HG03575 (cell line): ENCODE data around the gene METTL2B.
"Not testable (repeated sequence)": the region's sequence is repeated elsewhere in the genome, so short reads cannot be mapped to it uniquely, and the experiment has no call there.

Source experiments
- ATAC-seq: cut with Tn5 transposase; IDR thresholded peaks from one replicate; pipeline ENCODE4 v1.9.1; 2021; ENCODE audit not compliant: unreplicated experiment, insufficient number of reproducible peaks, low FRiP score; ENCODE audit errors: extremely low read depth

Gene METTL2B

DNA sequence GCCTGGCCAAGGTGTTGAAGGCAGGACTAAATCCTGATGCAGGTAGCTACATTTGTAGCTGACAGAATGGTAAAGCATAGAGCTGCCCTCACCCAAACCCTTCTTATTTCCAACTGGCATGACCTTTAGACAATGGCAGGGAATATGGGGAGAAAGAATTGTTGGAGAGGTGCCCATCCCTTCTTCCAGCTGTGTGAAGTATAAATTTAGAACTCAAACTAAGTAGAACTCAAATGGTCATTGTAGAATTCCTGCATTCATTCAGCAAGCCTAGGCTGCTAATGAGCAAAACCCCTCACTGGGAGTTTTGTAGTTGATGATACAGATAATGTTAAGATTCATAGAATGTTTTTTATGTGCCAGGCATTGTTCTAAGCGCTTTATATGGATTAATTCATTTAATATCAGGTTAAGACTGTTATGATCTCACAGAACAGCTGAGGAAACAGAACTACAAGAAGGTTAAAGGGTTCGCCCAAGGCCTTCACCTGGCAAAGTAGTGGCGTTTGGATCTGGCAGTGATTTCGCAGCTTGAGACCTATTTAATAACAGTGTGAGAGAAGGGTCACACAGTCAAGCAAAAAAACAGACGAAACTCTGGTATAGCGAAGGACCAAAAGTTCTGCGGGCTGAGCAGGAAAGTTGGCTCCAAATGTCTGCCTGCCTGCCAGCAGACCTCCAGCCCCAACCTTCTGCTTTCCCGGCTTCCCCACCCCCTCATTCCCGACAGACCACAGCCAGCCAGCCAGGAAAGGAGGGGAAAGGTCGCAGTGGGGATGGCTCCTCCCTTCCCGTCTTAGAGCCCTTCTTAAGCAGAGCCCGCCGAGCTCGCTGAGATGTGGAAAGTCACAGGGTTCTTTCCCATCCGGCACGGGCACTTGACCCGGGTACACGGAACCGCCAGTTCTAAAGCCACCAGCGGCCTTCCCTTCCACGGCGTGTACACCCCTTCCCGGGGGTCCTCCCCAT lies 22.4 kb upstream of the METTL2B start:
- no peak for ATAC-seq

GRCh38 chr7:128454808-128455542 lies 21.6 kb upstream of the METTL2B start:
- ATAC-seq = no peak

DNA sequence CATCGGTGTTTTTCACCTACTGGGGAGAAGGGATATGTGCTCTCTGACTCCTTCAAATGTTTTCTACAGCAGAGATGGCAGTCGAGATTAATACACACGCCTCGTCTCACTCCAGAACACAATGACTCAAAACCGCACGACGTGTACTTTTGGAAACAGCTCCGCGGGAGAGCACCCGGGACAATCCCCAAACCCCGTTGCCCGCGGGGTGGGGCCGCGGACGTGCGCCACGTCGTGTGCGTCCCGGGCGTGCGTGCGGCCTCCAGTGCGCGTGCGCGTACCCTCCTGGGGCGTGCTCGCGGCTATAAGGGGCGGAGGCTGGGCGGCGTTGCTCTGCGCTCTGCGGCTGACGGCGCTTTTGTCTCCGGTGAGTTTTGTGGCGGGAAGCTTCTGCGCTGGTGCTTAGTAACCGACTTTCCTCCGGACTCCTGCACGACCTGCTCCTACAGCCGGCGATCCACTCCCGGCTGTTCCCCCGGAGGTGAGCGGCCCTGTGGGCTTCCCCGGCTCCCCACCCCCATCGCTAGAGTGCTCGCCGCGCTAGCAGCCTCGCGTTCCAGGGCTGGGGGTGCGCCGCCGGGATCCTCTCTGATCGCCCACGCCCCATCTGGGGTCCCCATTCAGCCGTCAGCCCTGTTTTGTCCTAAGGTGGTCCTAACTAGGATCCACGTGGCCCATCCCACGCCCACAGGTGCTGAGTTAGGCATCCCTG lies 20.8 kb upstream of the METTL2B start, which contains the start of gene HILPDA:
HILPDA (plus strand) TSS at position 336 of the 712 bp plus-strand sequence. CDS start 1,391 bp downstream, outside the sequence.
- peak; percentile 46 for ATAC-seq

GRCh38 chr7:128456255-128456725 lies 20.3 kb upstream of the METTL2B start:
- ATAC-seq = no peak

DNA sequence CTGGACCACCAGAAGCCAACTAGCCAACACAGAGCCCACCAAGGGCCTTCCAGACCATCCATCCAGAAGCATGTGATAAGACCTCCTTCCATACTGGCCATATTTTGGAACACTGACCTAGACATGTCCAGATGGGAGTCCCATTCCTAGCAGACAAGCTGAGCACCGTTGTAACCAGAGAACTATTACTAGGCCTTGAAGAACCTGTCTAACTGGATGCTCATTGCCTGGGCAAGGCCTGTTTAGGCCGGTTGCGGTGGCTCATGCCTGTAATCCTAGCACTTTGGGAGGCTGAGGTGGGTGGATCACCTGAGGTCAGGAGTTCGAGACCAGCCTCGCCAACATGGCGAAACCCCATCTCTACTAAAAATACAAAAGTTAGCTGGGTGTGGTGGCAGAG lies 19.2 kb upstream of the METTL2B start:
- not testable (repeated sequence) for ATAC-seq

- ATAC-seq = peak; percentile 11
Measured at GRCh38 chr7:128458956-128459355, 17.6 kb upstream of the METTL2B start.

DNA sequence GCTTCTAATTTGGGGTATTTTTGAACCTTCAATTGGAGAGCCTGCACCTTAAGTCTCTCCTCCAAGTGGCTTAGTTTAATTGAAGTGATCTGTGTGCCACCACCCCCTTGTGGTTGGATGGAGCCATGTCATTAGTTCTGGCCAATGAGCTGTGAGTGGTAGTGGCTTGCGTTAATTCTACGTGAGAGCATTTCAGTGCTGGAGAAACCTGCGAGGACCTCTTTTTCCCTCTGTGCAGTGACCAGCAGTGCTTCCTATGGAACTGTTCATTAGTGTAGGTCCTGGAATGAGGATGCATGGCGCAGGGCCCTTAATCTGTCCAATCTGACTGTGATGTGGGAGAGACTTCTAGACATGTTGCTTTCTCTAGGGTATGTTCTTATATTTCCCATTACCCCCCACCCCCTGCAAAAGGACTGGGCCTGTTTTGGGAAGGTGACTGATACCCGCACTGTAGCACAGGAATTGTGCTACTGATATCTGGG lies 17.1 kb upstream of the METTL2B start:
- peak; percentile 34 for ATAC-seq

DNA sequence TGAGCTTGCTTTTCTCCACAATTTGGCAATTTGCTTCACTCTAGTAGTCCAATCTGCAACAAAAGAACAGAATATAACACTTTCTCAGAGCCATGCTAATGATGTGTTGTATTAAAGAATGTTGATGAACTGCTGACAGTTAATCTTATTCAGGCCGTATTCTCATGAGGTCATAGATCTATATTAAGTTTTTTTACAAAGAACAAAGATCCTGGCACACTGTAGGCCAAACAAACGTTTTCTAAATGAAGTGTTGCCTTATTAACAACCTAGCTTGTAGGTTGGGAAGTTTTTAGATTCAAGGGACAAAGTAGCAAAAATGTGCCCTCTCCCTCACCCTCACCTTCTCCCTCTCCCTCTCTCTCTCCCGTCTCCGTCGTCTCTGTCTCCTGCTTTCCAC lies 14.1 kb upstream of the METTL2B start:
- no peak for ATAC-seq

GRCh38 chr7:128463345-128463744 lies 13.2 kb upstream of the METTL2B start:
- not testable (repeated sequence) for ATAC-seq

GRCh38 chr7:128463933-128464332 lies 12.6 kb upstream of the METTL2B start:
- not testable (repeated sequence) for ATAC-seq

DNA sequence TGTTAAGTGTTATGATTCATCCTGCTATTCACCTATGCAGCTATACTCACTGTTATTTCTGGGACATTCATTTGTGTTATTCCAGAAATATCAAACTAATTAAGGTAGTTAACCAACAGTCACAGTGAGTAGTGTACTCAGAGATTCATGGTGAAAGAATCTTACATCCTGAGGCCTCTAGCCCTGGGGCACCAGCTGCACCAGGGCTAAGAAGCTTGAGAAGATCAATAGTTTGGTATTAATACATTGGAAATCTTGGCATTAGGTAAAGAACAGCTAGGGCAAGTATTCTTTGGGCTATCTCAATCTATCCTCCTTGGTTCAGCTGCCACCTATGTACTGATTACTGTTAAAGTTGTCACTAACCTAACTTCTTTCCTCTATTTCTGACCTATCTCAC lies 9.7 kb upstream of the METTL2B start:
- not testable (repeated sequence) for ATAC-seq

- ATAC-seq = not testable (repeated sequence)
Measured at GRCh38 chr7:128477336-128477690, 765 bp downstream of the METTL2B start.

- not testable (repeated sequence) for ATAC-seq
Measured at GRCh38 chr7:128479082-128479481, 2.5 kb downstream of the METTL2B start.

- not testable (repeated sequence) for ATAC-seq
Measured at GRCh38 chr7:128488134-128488533, 11.6 kb downstream of the METTL2B start.

- ATAC-seq = no peak
Measured at GRCh38 chr7:128497405-128497804, 20.9 kb downstream of the METTL2B start.

DNA sequence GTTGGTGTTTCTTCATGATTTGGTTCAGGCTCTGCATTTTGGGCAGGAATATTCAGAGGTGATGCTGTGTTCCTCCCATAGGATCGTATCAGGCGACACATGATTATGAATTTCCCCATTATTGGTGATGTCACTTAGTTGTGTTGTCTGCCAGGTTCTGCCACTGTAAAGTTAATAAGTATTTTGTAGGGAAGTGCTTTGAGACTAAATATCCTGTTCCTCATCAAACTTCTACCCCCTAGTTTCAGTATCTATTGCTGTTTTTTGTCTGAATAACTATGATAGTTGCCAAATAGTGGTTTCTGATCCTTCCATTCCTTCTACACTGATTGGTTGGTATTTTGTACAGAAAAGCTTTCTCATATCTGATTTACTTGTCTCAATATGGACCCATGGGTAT lies 28.9 kb downstream of the METTL2B start:
- not testable (repeated sequence) for ATAC-seq

GRCh38 chr7:128506819-128507218 lies 30.3 kb downstream of the METTL2B start:
- not testable (repeated sequence) for ATAC-seq

DNA sequence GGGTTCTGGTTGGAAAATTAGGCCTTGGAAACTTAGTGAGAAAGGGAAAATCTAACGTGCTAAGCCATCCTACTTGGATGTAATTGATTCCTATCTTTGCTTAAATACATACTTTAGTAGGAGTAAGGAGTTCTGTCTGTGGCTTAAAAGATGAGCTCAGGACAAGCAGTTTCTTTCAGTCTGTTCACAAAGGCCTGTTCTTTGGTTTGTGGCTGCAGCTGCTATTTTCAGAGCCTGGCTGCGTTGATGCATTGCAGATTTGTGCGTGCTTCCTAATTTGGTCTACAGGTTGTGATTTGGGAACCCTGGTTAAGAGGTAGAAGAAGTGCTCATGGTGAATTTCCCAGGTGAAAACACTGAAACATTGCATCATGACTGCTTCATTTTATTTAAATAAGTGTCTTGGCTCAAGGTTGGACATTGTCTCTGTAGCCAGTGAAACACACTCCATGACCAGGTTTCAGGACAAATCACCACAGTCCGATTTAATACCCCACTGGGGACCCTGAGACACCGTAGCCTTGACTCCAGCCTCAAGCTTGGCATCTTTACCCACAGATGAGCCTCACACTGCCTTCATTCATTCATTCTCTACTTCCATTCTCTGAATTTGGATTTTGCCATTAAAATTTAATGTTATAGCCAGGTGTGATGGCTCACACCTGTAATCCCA lies 30.9 kb downstream of the METTL2B start:
- not testable (repeated sequence) for ATAC-seq
